ENCODE measurements around the gene ANGPTL2. TPM values are rescaled to one million over a fixed set of nuclear protein-coding genes. Genes with fewer than 3 reads are reported as not detected.

ANGPTL2 gene
- total RNA-seq, 1 donor from 2014 or later: 34.8 TPM

DNA sequence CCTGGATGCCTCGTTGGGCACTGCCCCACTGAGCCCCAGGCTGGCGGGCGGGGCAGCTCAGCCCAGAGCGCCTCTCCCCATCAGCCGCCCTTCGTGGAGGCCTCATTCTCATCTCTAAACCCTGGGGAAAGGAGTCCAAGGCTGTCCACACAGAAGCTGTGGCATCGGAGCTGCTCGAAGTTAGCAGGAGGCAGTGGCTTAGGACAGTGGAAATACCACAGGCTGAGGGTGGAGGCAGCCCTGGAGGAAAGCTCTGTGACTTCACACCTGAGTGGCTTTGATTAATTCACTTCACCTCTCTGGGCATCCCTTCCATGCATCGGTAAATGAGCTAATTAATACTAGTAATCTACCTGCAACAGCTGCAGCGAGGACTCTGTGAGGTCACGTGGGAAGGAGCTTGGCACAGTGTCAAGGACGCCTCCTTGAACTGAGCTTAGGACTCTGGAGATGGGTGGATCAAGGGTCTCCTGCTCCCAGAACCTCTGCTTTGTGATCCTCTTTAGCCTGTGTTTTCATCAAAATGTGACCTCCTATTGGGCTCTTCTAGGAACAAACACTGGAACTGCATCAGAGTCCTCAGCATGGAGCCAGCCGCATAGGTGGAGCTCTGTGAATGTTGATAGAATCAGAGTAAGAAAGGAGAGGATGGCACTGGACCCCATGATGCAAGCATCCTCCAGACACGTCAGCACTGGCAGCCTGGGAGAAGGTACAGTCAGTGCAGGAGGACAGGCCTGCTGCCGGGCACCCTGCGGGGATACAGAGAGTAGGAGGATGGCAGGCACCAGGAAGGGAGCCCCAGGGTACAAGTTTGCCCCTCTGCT lies 842 bp upstream of the ANGPTL2 start:
- Mint-ChIP-seq H3K27ac (ENCODE audit: unreplicated experiment) (peak overlapping the region; percentile 96), H3K4me1 (ENCODE audit: unreplicated experiment) (peaks cover 42% of the 10 kb centered on the region), H3K27me3 (ENCODE audit: unreplicated experiment) (no peaks in the 10 kb centered on the region), H3K9me3 (ENCODE audit: unreplicated experiment) (no peaks in the 10 kb centered on the region), H3K36me3 (ENCODE audit: unreplicated experiment) (peaks cover 2% of the 10 kb centered on the region), H3K4me3 (ENCODE audit: unreplicated experiment) (peak overlapping the region; percentile 92)
- DNase-seq (ENCODE audit: extremely low spot score, unreplicated experiment): no peak
- TF ChIP-seq, protein P1, sequence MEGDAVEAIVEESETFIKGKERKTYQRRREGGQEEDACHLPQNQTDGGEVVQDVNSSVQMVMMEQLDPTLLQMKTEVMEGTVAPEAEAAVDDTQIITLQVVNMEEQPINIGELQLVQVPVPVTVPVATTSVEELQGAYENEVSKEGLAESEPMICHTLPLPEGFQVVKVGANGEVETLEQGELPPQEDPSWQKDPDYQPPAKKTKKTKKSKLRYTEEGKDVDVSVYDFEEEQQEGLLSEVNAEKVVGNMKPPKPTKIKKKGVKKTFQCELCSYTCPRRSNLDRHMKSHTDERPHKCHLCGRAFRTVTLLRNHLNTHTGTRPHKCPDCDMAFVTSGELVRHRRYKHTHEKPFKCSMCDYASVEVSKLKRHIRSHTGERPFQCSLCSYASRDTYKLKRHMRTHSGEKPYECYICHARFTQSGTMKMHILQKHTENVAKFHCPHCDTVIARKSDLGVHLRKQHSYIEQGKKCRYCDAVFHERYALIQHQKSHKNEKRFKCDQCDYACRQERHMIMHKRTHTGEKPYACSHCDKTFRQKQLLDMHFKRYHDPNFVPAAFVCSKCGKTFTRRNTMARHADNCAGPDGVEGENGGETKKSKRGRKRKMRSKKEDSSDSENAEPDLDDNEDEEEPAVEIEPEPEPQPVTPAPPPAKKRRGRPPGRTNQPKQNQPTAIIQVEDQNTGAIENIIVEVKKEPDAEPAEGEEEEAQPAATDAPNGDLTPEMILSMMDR (IDR thresholded peaks at IDR 0.05): no peak

DNA sequence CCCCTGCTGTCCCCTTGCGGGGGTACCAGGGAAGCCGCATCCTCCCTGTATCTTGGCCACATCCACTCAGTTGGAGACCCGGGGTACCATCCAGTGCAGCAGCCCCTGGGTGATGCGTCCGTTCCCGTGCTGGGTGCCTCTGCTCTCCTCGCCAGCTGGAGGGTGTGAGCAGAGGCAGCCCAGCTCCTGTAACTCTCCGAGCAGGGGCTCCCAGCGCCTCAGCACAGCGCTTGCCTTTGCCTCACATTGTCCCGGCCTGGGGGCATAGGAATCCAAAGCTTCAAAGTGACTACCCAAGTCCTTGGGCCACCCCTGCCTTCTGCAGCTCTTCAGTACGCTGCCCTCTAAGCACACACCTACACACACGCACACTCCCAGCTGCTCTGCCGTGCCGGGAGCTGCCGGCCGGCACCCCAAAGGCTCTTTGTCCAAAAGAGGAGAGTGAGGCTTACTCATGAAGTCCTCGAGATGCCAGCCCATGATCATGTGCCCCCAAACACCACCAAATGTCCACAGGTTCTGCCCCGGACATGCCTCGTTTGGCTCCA lies 733 bp downstream of the ANGPTL2 start:
- peak overlapping the region; percentile 92 for H3K4me3 Mint-ChIP-seq (ENCODE audit: unreplicated experiment)
- peaks cover 35% of the 10 kb centered on the region for H3K4me1 Mint-ChIP-seq (ENCODE audit: unreplicated experiment)
- H3K36me3 Mint-ChIP-seq (ENCODE audit: unreplicated experiment): peaks cover 2% of the 10 kb centered on the region
- no peaks in the 10 kb centered on the region for H3K27me3 Mint-ChIP-seq (ENCODE audit: unreplicated experiment)
- H3K27ac Mint-ChIP-seq (ENCODE audit: unreplicated experiment): peak overlapping the region; percentile 96
- TF ChIP-seq, protein P1 (IDR thresholded peaks at IDR 0.05): no peak
- no peak for DNase-seq (ENCODE audit: extremely low spot score, unreplicated experiment)
- H3K9me3 Mint-ChIP-seq (ENCODE audit: unreplicated experiment): no peaks in the 10 kb centered on the region

DNA sequence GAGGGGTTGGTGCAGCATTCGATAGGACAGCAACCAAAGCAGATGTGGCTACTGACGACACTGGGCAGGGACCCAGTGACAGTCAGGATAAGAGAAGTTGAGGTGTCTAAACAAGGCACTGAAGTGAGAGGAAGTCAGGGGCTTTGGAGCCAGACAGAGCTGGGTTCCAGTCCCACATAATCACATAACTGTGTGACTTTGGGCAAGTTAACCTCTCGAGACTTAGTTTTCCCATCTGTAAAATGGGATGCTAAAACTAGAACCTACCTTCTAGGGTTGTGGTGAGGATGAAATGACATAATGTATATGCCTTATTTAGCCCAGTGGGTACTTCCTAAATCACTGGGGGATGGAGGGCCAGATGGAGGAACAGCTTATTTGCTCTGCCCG lies 3.1 kb downstream of the ANGPTL2 start:
- Mint-ChIP-seq H3K9me3 (ENCODE audit: unreplicated experiment) (no peaks in the 10 kb centered on the region), H3K36me3 (ENCODE audit: unreplicated experiment) (peaks cover 2% of the 10 kb centered on the region), H3K4me3 (ENCODE audit: unreplicated experiment) (no peak overlapping the region), H3K4me1 (ENCODE audit: unreplicated experiment) (peaks cover 32% of the 10 kb centered on the region), H3K27me3 (ENCODE audit: unreplicated experiment) (no peaks in the 10 kb centered on the region), H3K27ac (ENCODE audit: unreplicated experiment) (no peak overlapping the region)
- TF ChIP-seq, protein P1 (IDR thresholded peaks at IDR 0.05): no peak
- DNase-seq (ENCODE audit: extremely low spot score, unreplicated experiment): no peak

DNA sequence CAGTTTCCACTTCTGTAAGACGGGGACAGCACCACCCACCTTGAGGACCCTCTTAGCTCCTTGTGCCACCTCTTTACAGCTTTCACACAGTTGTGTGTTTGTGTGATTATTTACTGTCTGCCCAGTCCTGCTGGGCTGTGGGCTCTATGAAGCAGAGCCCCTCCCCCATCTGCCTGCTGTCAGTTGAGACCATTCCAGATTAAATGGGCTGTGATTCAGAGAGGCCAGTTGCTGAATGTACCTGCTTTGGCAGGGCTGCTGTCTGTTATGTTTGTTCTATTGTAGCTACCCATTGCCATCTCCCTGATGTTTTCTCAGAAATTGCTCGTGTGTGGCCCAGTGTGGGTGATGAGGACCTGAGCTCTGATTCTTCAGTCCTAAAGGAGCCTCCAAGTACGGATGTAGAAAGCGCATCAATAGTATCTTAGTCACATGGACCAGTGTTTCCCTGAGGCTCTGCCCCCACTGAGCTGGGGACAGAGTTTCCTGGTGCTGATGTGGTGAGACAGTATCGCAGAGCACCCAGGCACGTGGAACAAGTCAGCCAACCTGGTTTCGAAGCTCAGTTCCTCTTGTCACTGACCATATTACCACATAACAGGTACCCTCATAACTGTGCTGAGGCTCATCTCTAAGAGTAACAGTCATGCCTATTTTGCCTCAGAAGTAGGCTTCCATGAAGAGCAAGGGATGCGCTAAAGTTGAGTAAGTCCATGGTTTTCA lies 3.7 kb downstream of the ANGPTL2 start:
- H3K4me1 Mint-ChIP-seq (ENCODE audit: unreplicated experiment): peaks cover 35% of the 10 kb centered on the region
- H3K4me3 Mint-ChIP-seq (ENCODE audit: unreplicated experiment): no peak overlapping the region
- no peak for DNase-seq (ENCODE audit: extremely low spot score, unreplicated experiment)
- H3K27me3 Mint-ChIP-seq (ENCODE audit: unreplicated experiment): no peaks in the 10 kb centered on the region
- no peaks in the 10 kb centered on the region for H3K9me3 Mint-ChIP-seq (ENCODE audit: unreplicated experiment)
- peaks cover 2% of the 10 kb centered on the region for H3K36me3 Mint-ChIP-seq (ENCODE audit: unreplicated experiment)
- no peak overlapping the region for H3K27ac Mint-ChIP-seq (ENCODE audit: unreplicated experiment)
- TF ChIP-seq, protein P1 (IDR thresholded peaks at IDR 0.05): no peak

DNA sequence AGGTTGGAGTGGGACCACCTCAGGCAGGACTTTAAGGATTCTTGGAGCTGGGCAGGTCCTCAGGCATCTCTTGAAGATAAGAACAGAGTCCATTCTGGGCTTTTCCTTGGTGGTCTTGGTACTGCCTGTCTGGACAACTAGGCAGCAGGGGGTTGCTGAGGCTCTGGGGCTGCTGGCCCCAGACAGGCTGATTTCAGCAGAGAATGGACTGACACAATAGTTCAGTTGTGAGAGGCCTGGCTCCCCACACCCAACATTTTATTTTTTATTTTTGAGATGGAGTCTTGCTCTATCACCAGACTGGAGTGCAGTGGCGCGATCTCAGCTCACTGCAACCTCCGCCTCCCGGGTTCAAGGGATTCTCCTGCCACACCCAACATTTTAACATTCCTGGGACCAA lies 4.6 kb downstream of the ANGPTL2 start:
- Mint-ChIP-seq H3K36me3 (ENCODE audit: unreplicated experiment) (peaks cover 2% of the 10 kb centered on the region), H3K4me1 (ENCODE audit: unreplicated experiment) (peaks cover 35% of the 10 kb centered on the region), H3K4me3 (ENCODE audit: unreplicated experiment) (no peak overlapping the region), H3K27me3 (ENCODE audit: unreplicated experiment) (no peaks in the 10 kb centered on the region), H3K9me3 (ENCODE audit: unreplicated experiment) (no peaks in the 10 kb centered on the region), H3K27ac (ENCODE audit: unreplicated experiment) (no peak overlapping the region)
- TF ChIP-seq, protein P1 (IDR thresholded peaks at IDR 0.05): no peak
- DNase-seq (ENCODE audit: extremely low spot score, unreplicated experiment): no peak
